ENCODE results near the gene NUDT14.

Gene NUDT14

GRCh38 chr14:105159344-105159743 is 21.8 kb downstream of the NUDT14 start:
- CTCF ChIA-PET, result interaction anchor here (0.8 kb wide), 1 partner anchor 9 kb away, joined by 3 read pairs; no protein-coding TSS in a partner anchor
- Histone ChIP-seq H3K4me3 (ENCODE audit: low read depth, low read length) (no peak overlapping the region), H3K4me1 (ENCODE audit: control insufficient read depth, insufficient read depth, low read length) (peaks cover 5% of the 10 kb centered on the region; the same call in 1 of the 2 replicates), H3K9me3 (ENCODE audit: control insufficient read depth, insufficient read depth, low read depth, low read length) (no peaks in the 10 kb centered on the region), H3K36me3 (ENCODE audit: control insufficient read depth in 2 of 2, insufficient read depth in 1 of 2, low read length in 2 of 2) (peaks cover 0 to 24% of the 10 kb centered on the region in 2 experiments; a peak in 1 of 3 replicates), H3K27ac (ENCODE audit: extremely low read depth, low read depth, low read length) (no peak overlapping the region)
- POLR2A ChIA-PET, result no interaction called here
- TF ChIP-seq GLIS1 (tag by site-specific recombination; IDR thresholded peaks at IDR 0.05) (peak; percentile 98), KLF1 (tag by site-specific recombination; IDR thresholded peaks at IDR 0.05) (peak; percentile 20; the same call in 1 of the 2 replicates), SP7 (tag by site-specific recombination; IDR thresholded peaks at IDR 0.05) (no peak), ZNF610 (tag by site-specific recombination; IDR thresholded peaks at IDR 0.05; ENCODE audit: borderline replicate concordance) (no peak), YY1 (tag by site-specific recombination; IDR thresholded peaks at IDR 0.05) (no peak), ZBTB8A (tag by site-specific recombination; IDR thresholded peaks at IDR 0.05) (0 out of 2 replicates have a peak, but pooled peaks have one; percentile 14), ZNF530 (tag by site-specific recombination; IDR thresholded peaks at IDR 0.05; ENCODE audit: low read depth) (no peak), ZSCAN16 (tag by site-specific recombination; IDR thresholded peaks at IDR 0.05) (0 out of 2 replicates have a peak, but pooled peaks have one; percentile 21), ZBTB10 (tag by site-specific recombination; IDR thresholded peaks at IDR 0.05) (0 out of 2 replicates have a peak, but pooled peaks have one; percentile 42), ZIC2 (tag by site-specific recombination; IDR thresholded peaks at IDR 0.05) (peak; percentile 51)

DNA sequence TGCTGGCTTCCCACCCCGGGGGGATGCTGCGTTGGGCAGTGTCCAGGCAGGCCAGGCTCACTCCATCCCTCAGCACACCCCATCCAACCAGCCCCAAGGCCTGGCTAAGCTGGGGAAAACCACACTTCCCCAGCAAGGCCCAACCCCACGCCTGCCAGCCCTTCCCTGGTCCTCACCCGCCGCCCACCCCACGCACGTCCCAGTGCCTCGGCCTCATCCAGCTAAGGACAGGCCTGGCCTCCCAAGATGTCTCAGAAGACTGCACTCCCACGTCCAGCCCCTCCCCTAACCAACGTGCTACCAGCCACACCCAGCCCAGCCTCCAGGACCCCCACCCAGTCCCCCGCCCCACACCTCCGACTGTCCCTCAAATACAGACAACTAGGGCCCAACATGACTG is 22.3 kb downstream of the NUDT14 start:
- Histone ChIP-seq H3K36me3 (ENCODE audit: control insufficient read depth in 2 of 2, insufficient read depth in 1 of 2, low read length in 2 of 2) (peaks cover 0 to 28% of the 10 kb centered on the region in 2 experiments; a peak in 1 of 3 replicates), H3K4me1 (ENCODE audit: control insufficient read depth, insufficient read depth, low read length) (peaks cover 5% of the 10 kb centered on the region; the same call in 1 of the 2 replicates), H3K4me3 (ENCODE audit: low read depth, low read length) (no peak overlapping the region), H3K27ac (ENCODE audit: extremely low read depth, low read depth, low read length) (no peak overlapping the region), H3K9me3 (ENCODE audit: control insufficient read depth, insufficient read depth, low read depth, low read length) (no peaks in the 10 kb centered on the region)
- CTCF ChIA-PET, result interaction anchor here (0.8 kb wide), 1 partner anchor 9 kb away, joined by 3 read pairs; no protein-coding TSS in a partner anchor
- POLR2A ChIA-PET, result no interaction called here
- TF ChIP-seq, protein P1, sequence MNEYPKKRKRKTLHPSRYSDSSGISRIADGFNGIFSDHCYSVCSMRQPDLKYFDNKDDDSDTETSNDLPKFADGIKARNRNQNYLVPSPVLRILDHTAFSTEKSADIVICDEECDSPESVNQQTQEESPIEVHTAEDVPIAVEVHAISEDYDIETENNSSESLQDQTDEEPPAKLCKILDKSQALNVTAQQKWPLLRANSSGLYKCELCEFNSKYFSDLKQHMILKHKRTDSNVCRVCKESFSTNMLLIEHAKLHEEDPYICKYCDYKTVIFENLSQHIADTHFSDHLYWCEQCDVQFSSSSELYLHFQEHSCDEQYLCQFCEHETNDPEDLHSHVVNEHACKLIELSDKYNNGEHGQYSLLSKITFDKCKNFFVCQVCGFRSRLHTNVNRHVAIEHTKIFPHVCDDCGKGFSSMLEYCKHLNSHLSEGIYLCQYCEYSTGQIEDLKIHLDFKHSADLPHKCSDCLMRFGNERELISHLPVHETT (tag by site-specific recombination; IDR thresholded peaks at IDR 0.05), result no peak
- TF ChIP-seq YY2 (tag by site-specific recombination; IDR thresholded peaks at IDR 0.05) (no peak), SALL2 (tag by site-specific recombination; IDR thresholded peaks at IDR 0.05; ENCODE audit: borderline replicate concordance) (no peak), ZSCAN23 (tag by site-specific recombination; IDR thresholded peaks at IDR 0.05) (no peak), ZNF555 (tag by site-specific recombination; conservative IDR thresholded peaks at IDR 0.05) (no peak), ZNF560 (tag by site-specific recombination; IDR thresholded peaks at IDR 0.05; ENCODE audit: borderline replicate concordance) (no peak), PATZ1 (tag by site-specific recombination; IDR thresholded peaks at IDR 0.05) (0 out of 2 replicates have a peak, but pooled peaks have one; percentile 7), BCL11B (tag by site-specific recombination; IDR thresholded peaks at IDR 0.05; ENCODE audit: low read depth) (no peak), ZFP69B (tag by site-specific recombination; IDR thresholded peaks at IDR 0.05) (no peak), PRDM6 (tag by site-specific recombination; IDR thresholded peaks at IDR 0.05) (no peak), ZNF776 (tag by site-specific recombination; IDR thresholded peaks at IDR 0.05; ENCODE audit: borderline replicate concordance) (no peak), KLF1 (tag by site-specific recombination; IDR thresholded peaks at IDR 0.05) (peak; percentile 44; the same call in 1 of the 2 replicates), ZFHX2 (tag by site-specific recombination; conservative IDR thresholded peaks at IDR 0.05) (peak; percentile 48), ZNF223 (tag by site-specific recombination; IDR thresholded peaks at IDR 0.05) (no peak), SCRT2 (tag by site-specific recombination; IDR thresholded peaks at IDR 0.05) (no peak), ZBTB1 (tag by site-specific recombination; IDR thresholded peaks at IDR 0.05) (no peak), EGR2 (tag by site-specific recombination; IDR thresholded peaks at IDR 0.05; ENCODE audit: low read depth) (no peak)
- TF ChIP-seq, protein P2, sequence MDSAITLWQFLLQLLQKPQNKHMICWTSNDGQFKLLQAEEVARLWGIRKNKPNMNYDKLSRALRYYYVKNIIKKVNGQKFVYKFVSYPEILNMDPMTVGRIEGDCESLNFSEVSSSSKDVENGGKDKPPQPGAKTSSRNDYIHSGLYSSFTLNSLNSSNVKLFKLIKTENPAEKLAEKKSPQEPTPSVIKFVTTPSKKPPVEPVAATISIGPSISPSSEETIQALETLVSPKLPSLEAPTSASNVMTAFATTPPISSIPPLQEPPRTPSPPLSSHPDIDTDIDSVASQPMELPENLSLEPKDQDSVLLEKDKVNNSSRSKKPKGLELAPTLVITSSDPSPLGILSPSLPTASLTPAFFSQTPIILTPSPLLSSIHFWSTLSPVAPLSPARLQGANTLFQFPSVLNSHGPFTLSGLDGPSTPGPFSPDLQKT (IDR thresholded peaks at IDR 0.05; ENCODE audit: borderline replicate concordance, low read depth, low read length), result no peak

Measured in HEK293 (cell line).